HG02798 (cell line): ENCODE data around the gene PIP5K1B.

Source experiments
- ATAC-seq: cut with Tn5 transposase; IDR thresholded peaks from one replicate; pipeline ENCODE4 v1.9.1; 2021; ENCODE audit warnings: mild to moderate bottlenecking; ENCODE audit not compliant: unreplicated experiment, poor library complexity

Gene PIP5K1B

GRCh38 chr9:68706363-68707201 is 1.5 kb downstream of the PIP5K1B start:
- peak; percentile 40 for ATAC-seq

GRCh38 chr9:68707801-68708488 is 2.9 kb downstream of the PIP5K1B start:
- no peak for ATAC-seq

- no peak for ATAC-seq
Observed at GRCh38 chr9:68708513-68708912, 3.5 kb downstream of the PIP5K1B start.

GRCh38 chr9:68709291-68710110 is 4.5 kb downstream of the PIP5K1B start:
- ATAC-seq: no peak

GRCh38 chr9:68710111-68710471 is 5.1 kb downstream of the PIP5K1B start:
- no peak for ATAC-seq

- no peak for ATAC-seq
Observed at GRCh38 chr9:68711281-68711680, 6.2 kb downstream of the PIP5K1B start.

- ATAC-seq: no peak
Observed at GRCh38 chr9:68711932-68712331, 6.9 kb downstream of the PIP5K1B start.

- no peak for ATAC-seq
Observed at GRCh38 chr9:68714416-68715180, 9.6 kb downstream of the PIP5K1B start.

- no peak for ATAC-seq
Observed at GRCh38 chr9:68715181-68715456, 10.1 kb downstream of the PIP5K1B start.

GRCh38 chr9:68717552-68718443 is 12.8 kb downstream of the PIP5K1B start:
- ATAC-seq: no peak

- ATAC-seq: no peak
Observed at GRCh38 chr9:68719847-68720246, 14.8 kb downstream of the PIP5K1B start.

- no peak for ATAC-seq
Observed at GRCh38 chr9:68720656-68721313, 15.7 kb downstream of the PIP5K1B start.

- no peak for ATAC-seq
Observed at GRCh38 chr9:68721666-68722330, 16.8 kb downstream of the PIP5K1B start.

- ATAC-seq: no peak
Observed at GRCh38 chr9:68725070-68725469, 20.0 kb downstream of the PIP5K1B start.

- ATAC-seq: no peak
Observed at GRCh38 chr9:68726489-68726888, 21.4 kb downstream of the PIP5K1B start.

- no peak for ATAC-seq
Observed at GRCh38 chr9:68727636-68728035, 22.6 kb downstream of the PIP5K1B start.

- ATAC-seq: peak; percentile 68
Observed at GRCh38 chr9:68728731-68729130, 23.7 kb downstream of the PIP5K1B start.

GRCh38 chr9:68730570-68731235 is 25.7 kb downstream of the PIP5K1B start:
- ATAC-seq: no peak
